Iris pigment epithelial cell (primary cell): ENCODE data around the gene MRPS7.
A peak's percentile ranks its signal among the peaks of the same experiment; 100 is the strongest.
"Not testable (repeated sequence)": the region's sequence is repeated elsewhere in the genome, so short reads cannot be mapped to it uniquely, and the experiment has no call there.

ENCODE experiments used
- DNase-seq: peaks from one replicate; pipeline ENCODE4 v3.0.0-alpha.2; 2011; ENCODE audit warnings: low read depth

MRPS7 gene

GRCh38 chr17:75244133-75244866 lies 17.4 kb upstream of the MRPS7 start:
- DNase-seq: no peak

GRCh38 chr17:75245011-75245410 lies 16.7 kb upstream of the MRPS7 start:
- DNase-seq: no peak

- DNase-seq: no peak
Measured at GRCh38 chr17:75246404-75246803, 15.3 kb upstream of the MRPS7 start.

- no peak for DNase-seq
Measured at GRCh38 chr17:75249564-75249963, 12.1 kb upstream of the MRPS7 start.

- DNase-seq: peak; percentile 67
Measured at GRCh38 chr17:75250009-75250471, 11.6 kb upstream of the MRPS7 start.

GRCh38 chr17:75252039-75252816 lies 9.5 kb upstream of the MRPS7 start:
- DNase-seq: no peak

- not testable (repeated sequence) for DNase-seq
Measured at GRCh38 chr17:75255954-75256698, 5.6 kb upstream of the MRPS7 start.

GRCh38 chr17:75257228-75257627 lies 4.5 kb upstream of the MRPS7 start:
- DNase-seq: not testable (repeated sequence)

- DNase-seq: peak; percentile 56
Measured at GRCh38 chr17:75260641-75261335, 891 bp upstream of the MRPS7 start.

- DNase-seq: peak; percentile 50
Measured at GRCh38 chr17:75262112-75262606, 480 bp downstream of the MRPS7 start.

GRCh38 chr17:75263055-75263454 lies 1.4 kb downstream of the MRPS7 start:
- no peak for DNase-seq

- no peak for DNase-seq
Measured at GRCh38 chr17:75265614-75266315, 4.1 kb downstream of the MRPS7 start.

GRCh38 chr17:75266316-75267152 lies 4.9 kb downstream of the MRPS7 start:
- DNase-seq: no peak

- no peak for DNase-seq
Measured at GRCh38 chr17:75267153-75267410, 5.4 kb downstream of the MRPS7 start.

- DNase-seq: no peak
Measured at GRCh38 chr17:75267411-75268232, 5.9 kb downstream of the MRPS7 start.

- DNase-seq: no peak
Measured at GRCh38 chr17:75269844-75270217, 8.2 kb downstream of the MRPS7 start.

GRCh38 chr17:75270218-75270965 lies 8.7 kb downstream of the MRPS7 start:
- peak; percentile 81 for DNase-seq

- peak; percentile 62 for DNase-seq
Measured at GRCh38 chr17:75270966-75271232, 9.2 kb downstream of the MRPS7 start, which contains the start of gene MIF4GD. TSS of gene MIF4GD (minus strand) at chr17:75271231. CDS start at chr17:75270195, 1,036 bp downstream.
